ENCODE results near the gene APCDD1. TPM values are rescaled to one million over a fixed set of nuclear protein-coding genes. Genes with fewer than 3 reads are reported as not detected.

APCDD1 gene
- polyA plus RNA-seq, 3 donors = 80.7 to 113 (median 109) TPM

- no peak for DNase-seq (ENCODE audit: extremely low read depth in 1 of 11, low read depth in 9 of 11, low spot score in 4 of 11)
These were observed 59.6 kb downstream of the APCDD1 start for GRCh38 chr18:10514082-10514481.

- DNase-seq (ENCODE audit: extremely low read depth in 1 of 11, low read depth in 9 of 11, low spot score in 4 of 11) = no peak
These were observed 60.2 kb downstream of the APCDD1 start for GRCh38 chr18:10514601-10515000.

DNA sequence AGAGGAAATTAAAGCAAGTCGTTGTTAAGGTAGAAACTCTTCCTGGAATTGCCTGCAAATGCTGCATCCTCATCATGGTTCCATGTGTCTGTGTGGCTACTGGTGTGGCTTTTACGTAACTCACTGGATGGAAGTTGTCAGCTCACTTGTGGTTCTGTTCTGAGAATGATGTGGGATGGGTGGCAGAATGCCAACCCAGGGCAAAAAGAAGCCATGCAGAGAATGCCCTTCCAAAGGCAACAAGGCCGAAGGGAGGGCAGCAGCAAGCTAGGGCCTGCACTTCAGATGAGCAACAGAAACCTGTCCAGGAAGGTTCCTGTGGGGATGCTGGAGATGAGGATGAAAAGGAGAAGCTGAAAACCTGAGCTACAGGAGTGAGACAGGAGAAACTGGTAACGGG is 61.0 kb downstream of the APCDD1 start:
- no peak for DNase-seq (ENCODE audit: extremely low read depth in 1 of 11, low read depth in 9 of 11, low spot score in 4 of 11)

DNA sequence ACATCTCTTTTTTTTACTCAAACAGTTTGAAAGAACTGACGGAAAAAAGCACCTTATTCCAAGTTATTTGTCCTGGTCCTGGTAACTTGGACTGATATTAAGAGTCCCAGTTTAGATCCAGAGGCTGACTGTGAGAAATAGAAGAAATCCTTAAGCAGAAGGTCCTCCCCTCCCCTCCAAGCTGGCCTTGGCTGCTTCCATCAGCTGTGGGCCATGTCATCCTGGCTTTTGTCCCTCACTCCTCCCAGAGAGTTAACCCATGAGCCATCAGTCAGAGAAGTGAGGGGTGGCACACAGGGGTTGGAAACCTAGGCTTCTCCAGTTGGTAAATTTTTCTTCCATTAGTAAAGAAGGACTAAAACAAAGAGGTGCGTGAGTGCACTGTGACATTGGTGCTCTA is 61.6 kb downstream of the APCDD1 start:
- no peak for DNase-seq (ENCODE audit: extremely low read depth in 1 of 11, low read depth in 9 of 11, low spot score in 4 of 11)

DNA sequence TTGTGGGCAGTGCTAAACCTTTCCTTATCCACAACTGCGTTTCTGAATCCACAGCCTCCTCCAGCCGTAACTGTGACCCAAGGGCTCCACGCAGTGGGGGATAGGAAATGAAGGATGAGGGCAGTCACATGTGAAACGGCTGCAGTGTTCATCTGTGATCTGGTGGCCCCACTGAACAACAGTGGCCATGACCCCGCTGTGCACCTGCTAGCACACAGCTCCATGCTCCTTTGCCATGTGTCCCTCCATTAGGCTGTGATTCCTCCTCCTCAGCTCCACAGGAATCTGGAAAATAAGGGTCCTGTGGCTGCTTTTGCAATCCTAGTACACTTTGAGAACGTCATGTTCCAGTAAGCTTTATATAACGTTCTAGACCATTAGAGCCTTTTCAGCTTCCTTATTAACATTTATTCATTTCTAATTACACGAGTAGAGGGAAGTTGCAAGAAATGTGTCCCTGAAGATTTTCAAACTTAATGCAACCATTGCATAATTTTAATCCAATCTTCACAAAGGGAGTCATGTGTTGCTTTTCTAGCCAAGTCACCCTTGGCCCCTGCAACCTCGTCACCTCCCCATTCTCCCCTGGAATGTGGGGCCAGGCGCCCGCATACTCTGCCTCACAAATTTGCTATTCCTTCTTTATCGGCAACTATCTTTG is 64.3 kb downstream of the APCDD1 start:
- peak in 7 of 11 donors; percentile 51 to 65 (median 61) for DNase-seq (ENCODE audit: extremely low read depth in 1 of 11, low read depth in 9 of 11, low spot score in 4 of 11)

- no peak for DNase-seq (ENCODE audit: extremely low read depth in 1 of 11, low read depth in 9 of 11, low spot score in 4 of 11)
These were observed 64.9 kb downstream of the APCDD1 start for GRCh38 chr18:10519366-10519765.

DNA sequence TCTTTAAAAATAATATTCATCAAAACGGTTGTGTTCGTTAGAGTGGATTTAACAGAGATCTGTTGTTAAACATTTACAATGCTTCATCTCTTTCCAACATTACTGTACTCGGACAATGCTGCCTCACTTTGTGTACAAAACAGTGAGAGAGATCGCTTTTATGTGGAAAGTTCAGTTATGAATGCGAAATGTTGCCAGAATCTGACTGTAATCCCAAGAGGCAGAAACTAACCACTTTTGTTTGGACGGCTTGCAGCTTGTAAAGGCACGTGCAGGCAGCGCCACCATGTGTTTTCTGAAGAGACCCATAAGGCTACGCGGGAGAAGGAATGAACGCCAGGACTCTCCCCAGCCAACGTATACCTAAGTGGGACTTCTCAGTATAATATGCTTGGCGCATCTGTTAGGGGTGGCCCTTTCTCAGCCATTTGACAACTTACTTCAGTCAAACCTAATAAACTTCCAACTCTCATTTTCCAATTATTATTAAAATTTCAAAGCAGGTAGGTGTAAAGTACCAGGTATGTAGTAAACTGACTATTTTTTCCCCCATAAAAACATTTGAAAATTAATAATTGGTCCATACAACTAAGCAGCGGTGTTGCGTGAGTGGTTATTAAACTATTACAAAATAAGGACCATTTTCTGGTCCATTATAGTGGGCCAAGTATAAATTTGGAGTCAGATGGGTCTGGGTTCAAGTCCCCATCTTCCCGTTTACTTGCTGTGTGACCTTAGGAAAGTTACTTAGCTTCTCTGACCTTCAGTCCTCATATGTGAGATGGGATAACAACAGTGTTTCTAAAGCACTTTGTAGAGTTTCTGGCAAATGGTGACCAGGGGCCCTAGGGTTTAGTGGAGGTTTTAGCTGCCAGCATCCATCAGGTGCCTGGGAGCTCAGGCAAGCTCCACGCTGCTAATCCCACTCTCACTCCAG is 65.8 kb downstream of the APCDD1 start:
- DNase-seq (ENCODE audit: extremely low read depth in 1 of 11, low read depth in 9 of 11, low spot score in 4 of 11) = peak; percentile 51 to 86 (median 79)

DNA sequence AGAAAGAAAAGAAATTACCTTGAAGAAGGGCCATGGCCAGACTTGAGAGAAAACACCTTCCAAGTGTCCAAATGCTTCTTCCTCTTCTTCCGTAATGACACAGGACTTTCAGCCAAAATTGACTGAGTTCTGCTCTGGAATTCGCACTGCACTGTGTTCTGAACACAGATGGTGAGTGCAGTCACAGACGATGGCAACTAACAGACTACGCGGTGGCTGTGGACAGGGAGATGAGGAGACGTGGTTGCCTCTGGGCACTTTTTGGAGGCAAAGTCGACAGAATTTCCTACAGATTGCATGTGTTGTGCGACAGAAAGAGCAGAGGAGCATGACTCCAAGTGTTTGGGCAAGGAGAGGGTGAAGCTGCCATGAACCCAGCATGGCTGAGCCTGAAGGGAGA is 67.1 kb downstream of the APCDD1 start:
- DNase-seq (ENCODE audit: extremely low read depth in 1 of 11, low read depth in 9 of 11, low spot score in 4 of 11) = no peak

DNA sequence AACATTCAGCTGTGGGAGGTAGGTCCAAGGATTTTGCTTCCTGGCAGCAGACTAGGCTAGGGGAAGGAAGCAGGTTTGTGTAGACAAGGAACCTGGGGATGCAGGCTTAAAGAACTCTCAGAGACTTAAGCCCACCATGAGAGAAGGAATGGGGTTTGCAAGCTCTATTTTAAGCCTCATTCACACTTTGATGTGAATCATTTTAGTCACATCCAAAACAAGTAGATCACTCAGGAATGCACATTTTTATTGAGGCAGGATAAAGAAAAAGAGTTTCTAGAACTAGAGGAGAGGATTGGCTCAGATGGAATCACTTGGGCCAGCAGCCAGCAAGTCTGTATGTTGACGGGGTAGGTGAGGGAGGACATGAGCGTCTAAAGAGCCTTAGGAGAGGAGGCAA is 68.1 kb downstream of the APCDD1 start:
- no peak for DNase-seq (ENCODE audit: extremely low read depth in 1 of 11, low read depth in 9 of 11, low spot score in 4 of 11)

- no peak for DNase-seq (ENCODE audit: extremely low read depth in 1 of 11, low read depth in 9 of 11, low spot score in 4 of 11)
These were observed 69.1 kb downstream of the APCDD1 start for GRCh38 chr18:10523544-10523943.

DNA sequence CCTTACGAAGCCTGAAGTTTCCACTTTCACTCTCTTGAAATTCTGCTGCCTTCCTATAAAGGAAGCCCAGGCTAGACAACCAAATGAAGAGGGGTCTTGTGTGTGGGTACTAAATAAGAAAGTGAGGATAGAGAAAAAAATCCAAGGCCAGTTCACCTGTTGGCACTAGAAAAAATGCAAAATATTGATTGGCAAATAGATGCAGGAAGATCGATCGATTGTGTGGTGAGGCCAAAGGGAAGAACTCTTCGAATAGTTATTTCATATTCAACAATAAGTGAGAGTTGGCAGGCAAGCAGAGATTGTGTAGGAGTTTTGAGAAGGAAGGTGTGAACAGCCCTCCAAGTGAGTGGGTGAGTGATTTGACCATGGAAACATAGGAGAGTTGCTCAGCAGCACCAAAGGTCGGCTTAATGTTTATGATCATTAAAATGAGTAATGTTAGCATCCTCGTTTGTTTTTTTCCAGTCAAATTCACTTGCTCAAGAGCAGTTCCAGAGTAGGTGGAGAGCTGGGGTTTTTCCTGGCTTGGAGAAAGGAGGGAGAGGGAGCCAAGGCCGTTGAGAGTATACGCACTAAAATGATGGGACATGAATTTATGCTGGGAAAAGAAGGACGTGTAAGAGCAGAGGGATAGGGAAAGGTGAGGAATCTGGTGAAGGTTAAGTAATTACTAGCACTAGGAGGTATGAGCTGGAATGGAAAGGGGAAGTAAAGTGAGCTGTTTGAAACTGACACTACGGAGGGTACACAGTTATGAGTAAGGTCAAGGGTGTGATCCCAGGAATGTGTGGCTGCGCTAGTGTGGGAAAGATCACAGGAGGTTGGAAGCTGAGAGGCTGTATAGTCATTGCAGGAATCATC is 70.3 kb downstream of the APCDD1 start:
- DNase-seq (ENCODE audit: extremely low read depth in 1 of 11, low read depth in 9 of 11, low spot score in 4 of 11) = no peak

DNA sequence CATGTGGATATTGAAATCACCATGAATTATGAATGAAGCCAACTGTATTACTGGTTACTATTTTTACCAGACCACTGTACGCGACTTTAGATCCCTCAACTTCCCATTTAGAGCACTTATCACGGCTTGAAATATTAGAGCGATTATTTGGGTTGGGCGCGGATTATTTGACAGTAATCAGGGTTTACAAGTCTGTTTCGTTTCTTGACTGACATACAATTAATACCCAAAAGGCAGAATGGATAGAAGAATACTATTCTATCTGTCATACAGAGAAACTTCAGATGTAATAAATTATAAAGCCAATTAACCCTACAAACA is 70.9 kb downstream of the APCDD1 start:
- no peak for DNase-seq (ENCODE audit: extremely low read depth in 1 of 11, low read depth in 9 of 11, low spot score in 4 of 11)

DNA sequence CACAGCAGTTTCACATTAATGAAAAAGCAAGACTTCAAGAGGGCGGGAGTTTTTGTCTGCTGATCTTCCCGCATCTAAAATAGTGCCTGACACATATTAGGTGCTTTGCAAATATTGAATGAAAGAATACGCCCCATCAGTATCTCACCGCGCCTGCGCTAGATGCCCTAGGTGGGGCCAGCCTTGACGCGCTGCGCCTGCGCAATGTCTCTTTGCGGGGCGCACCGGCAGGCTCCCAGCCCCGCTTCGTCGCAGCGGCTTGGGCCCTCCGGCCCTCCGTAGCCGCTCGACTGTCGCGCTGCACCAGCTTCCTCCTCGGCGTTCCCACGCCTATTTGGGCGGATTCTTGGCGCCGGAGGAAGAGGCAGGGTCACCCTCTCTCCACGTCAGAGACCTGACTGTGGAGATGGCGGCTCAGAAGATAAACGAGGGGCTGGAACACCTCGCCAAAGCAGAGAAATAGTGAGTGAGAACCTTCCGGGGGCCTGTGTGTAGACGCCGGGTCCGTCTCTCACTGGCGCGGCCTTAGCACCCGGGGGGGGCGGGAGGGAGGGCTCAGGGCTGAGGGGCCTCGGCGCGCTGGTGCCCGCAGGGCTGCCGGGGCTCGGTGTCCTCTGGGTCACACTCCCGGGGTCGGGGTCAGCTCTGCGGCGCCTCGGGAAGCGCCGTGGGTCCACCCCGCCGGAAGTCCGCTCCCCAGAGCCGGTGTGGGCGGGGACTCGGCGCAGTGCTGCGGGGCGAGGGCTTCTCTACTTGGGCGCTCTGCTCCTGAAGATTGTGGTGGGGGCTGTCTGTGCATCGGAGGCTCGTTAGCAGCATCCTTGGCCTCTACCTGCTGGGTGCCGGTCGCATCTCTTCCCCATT is 71.5 kb downstream of the APCDD1 start, which contains the start of gene NAPG:
Gene NAPG, plus strand, starts transcription at position 331 of the 864 bp plus-strand sequence. Its CDS starts 76 bp downstream, at position 407.
- DNase-seq (ENCODE audit: extremely low read depth in 1 of 11, low read depth in 9 of 11, low spot score in 4 of 11) = peak; percentile 72 to 91 (median 85)

- DNase-seq (ENCODE audit: extremely low read depth in 1 of 11, low read depth in 9 of 11, low spot score in 4 of 11) = no peak
These were observed 72.1 kb downstream of the APCDD1 start for GRCh38 chr18:10526561-10526949.

GRCh38 chr18:10528439-10528838 is 74.0 kb downstream of the APCDD1 start:
- no peak for DNase-seq (ENCODE audit: extremely low read depth in 1 of 11, low read depth in 9 of 11, low spot score in 4 of 11)

GRCh38 chr18:10530002-10530401 is 75.6 kb downstream of the APCDD1 start:
- no peak for DNase-seq (ENCODE audit: extremely low read depth in 1 of 11, low read depth in 9 of 11, low spot score in 4 of 11)

- DNase-seq (ENCODE audit: extremely low read depth in 1 of 11, low read depth in 9 of 11, low spot score in 4 of 11) = no peak
These were observed 76.4 kb downstream of the APCDD1 start for GRCh38 chr18:10530852-10531251.

GRCh38 chr18:10533111-10533510 is 78.7 kb downstream of the APCDD1 start:
- DNase-seq (ENCODE audit: extremely low read depth in 1 of 11, low read depth in 9 of 11, low spot score in 4 of 11) = no peak

DNA sequence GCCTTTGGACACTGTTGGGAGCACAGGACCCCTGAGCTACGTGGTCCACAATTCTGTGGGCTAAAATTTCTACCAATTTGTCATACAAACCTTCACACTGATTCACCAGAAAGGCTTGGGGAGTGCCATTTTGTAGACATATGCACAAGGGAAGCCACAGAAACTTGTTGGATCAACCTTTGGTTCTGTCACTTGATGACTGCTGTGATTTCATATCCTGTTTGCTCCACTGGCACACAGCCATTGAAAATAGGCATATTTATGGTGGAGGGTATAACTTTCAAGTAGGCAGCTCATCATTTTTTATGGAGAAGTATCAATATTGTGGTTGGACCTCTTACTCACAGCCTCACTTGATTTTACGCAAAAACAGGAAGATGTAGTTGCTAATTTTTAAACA is 81.8 kb downstream of the APCDD1 start:
- no peak for DNase-seq (ENCODE audit: extremely low read depth in 1 of 11, low read depth in 9 of 11, low spot score in 4 of 11)
